GM12878 (cell line): ENCODE data around the gene SLC38A8. TPM values are rescaled to one million over a fixed set of nuclear protein-coding genes. Genes with fewer than 3 reads are reported as not detected.

Source experiments
- ATAC-seq: fragments of 200-7000 bp; cut with Tn5 transposase; 3 replicates; pipeline ENCODE4 v1.9.1; 2020; ENCODE audit warnings: mild to moderate bottlenecking, moderate library complexity
- BruUV-seq: library from RNA; stranded (reverse); fragments of 400-500 nt; replicated peaks from 2 replicates; lab custom pipeline; 2021; lab: Mats Ljungman, UMichigan
- CTCF ChIA-PET: fragments of 300-600 bp; sonication (Branson Sonifier 250); formaldehyde crosslinking; extraction: SDS; loops from one replicate; lab custom pipeline; 2021; ENCODE audit warnings: inconsistent platforms; lab: Yijun Ruan, JAX
- POLR2A ChIA-PET: fragments of 350-600 bp; formaldehyde crosslinking; extraction: SDS; loops from one replicate; lab custom pipeline; 2021; ENCODE audit warnings: inconsistent platforms; lab: Charles Lee
- RAD21 ChIA-PET: fragments of 300-600 bp; sonication (Branson Sonifier 250); formaldehyde crosslinking; loops from one replicate; lab custom pipeline; 2023; ENCODE audit warnings: antibody characterized with exemption; ENCODE audit not compliant: unreplicated experiment; lab: Charles Lee
- SMC1A ChIA-PET: fragments of 300-600 bp; sonication (Branson Sonifier 250); formaldehyde crosslinking; loops from one replicate; lab custom pipeline; 2023; ENCODE audit not compliant: unreplicated experiment, uncharacterized antibody; lab: Charles Lee
- DNase-seq: peaks from one replicate; pipeline ENCODE4 v3.0.0-alpha.2; 2011; ENCODE audit warnings: low read depth, low spot score
- FAIRE-seq: peaks from 3 replicates; lab custom pipeline; 2011; peaks lifted over from hg19 to GRCh38; lab: Jason Lieb, UNC
- H2AFZ ChIP-seq: 2 replicates; pipeline ENCODE4 v1.6.0; 2011; ENCODE audit warnings: low read depth, low read length, control low read depth; ENCODE audit not compliant: control insufficient read depth
- H3K27ac ChIP-seq: 2 replicates; pipeline ENCODE4 v1.5.1; 2011; ENCODE audit warnings: control low read depth; ENCODE audit not compliant: control insufficient read depth, insufficient read depth
- H3K27me3 ChIP-seq, 2 experiments: replicated peaks in 1 of 2; 2 replicates each; pipeline versions ENCODE4 v1.6.0 to v1.6.1; 2011; ENCODE audit warnings: low read length in 1 of 2; ENCODE audit not compliant: control insufficient read depth in 2 of 2, insufficient read depth in 2 of 2
- H3K36me3 ChIP-seq, 2 experiments: 2 replicates each; pipeline ENCODE4 v1.5.1; 2011; ENCODE audit warnings: low read length in 1 of 2; ENCODE audit not compliant: control insufficient read depth in 2 of 2, insufficient read depth in 2 of 2
- H3K4me1 ChIP-seq: 2 replicates; pipeline ENCODE4 v1.6.1; 2011; ENCODE audit warnings: mild to moderate bottlenecking, low read length, moderate library complexity, mixed read lengths; ENCODE audit not compliant: control insufficient read depth, insufficient read depth
- H3K4me2 ChIP-seq: 2 replicates; pipeline ENCODE4 v1.6.0; 2011; ENCODE audit warnings: control low read depth; ENCODE audit not compliant: control insufficient read depth, insufficient read depth
- H3K4me3 ChIP-seq: fragments of 200-600 bp; sonication (generic); 2 replicates; pipeline ENCODE4 v1.5.1; 2016
- H3K79me2 ChIP-seq: 2 replicates; pipeline ENCODE4 v1.6.0; 2011; ENCODE audit warnings: low read length; ENCODE audit not compliant: control insufficient read depth, insufficient read depth
- H3K9ac ChIP-seq: 2 replicates; pipeline ENCODE4 v1.8.0; 2011; ENCODE audit warnings: low read length, control low read depth, mixed read lengths; ENCODE audit not compliant: control insufficient read depth, insufficient read depth
- H3K9me3 ChIP-seq: replicated peaks from 3 replicates; pipeline ENCODE4 v1.5.1; 2011; ENCODE audit warnings: mild to moderate bottlenecking, low read length; ENCODE audit not compliant: control insufficient read depth, insufficient read depth
- H4K20me1 ChIP-seq: 2 replicates; pipeline ENCODE4 v1.6.0; 2011; ENCODE audit not compliant: control insufficient read depth, insufficient read depth
- CUX1 ChIP-seq: IDR thresholded peaks from 2 replicates; pipeline ENCODE4 v1.6.1; 2012; ENCODE audit warnings: improper control_type of control experiment, low read depth, low read length; ENCODE audit not compliant: insufficient replicate concordance
- ELK1 ChIP-seq: IDR thresholded peaks from 2 replicates; pipeline ENCODE4 v1.6.1; 2012; ENCODE audit warnings: low read depth, low read length, improper control_type of control experiment
- KDM1A ChIP-seq: fragments of 200-600 bp; sonication (generic); IDR thresholded peaks from 2 replicates; pipeline ENCODE4 v1.6.1; 2016; ENCODE audit warnings: borderline replicate concordance
- SP1 ChIP-seq: IDR thresholded peaks from one replicate; pipeline ENCODE4 v1.6.1; 2011; ENCODE audit warnings: low read depth, low read length
- SREBF1 ChIP-seq: IDR thresholded peaks from 2 replicates; pipeline ENCODE4 v1.6.1; 2012; ENCODE audit warnings: mild to moderate bottlenecking, low read length
- SREBF2 ChIP-seq: IDR thresholded peaks from 2 replicates; pipeline ENCODE4 v1.6.1; 2012; ENCODE audit warnings: mild to moderate bottlenecking, low read length
- TCF12 ChIP-seq: IDR thresholded peaks from 2 replicates; pipeline ENCODE4 v1.6.1; 2011; ENCODE audit warnings: low read depth, mild to moderate bottlenecking, low read length
- ZBTB33 ChIP-seq: fragments of 450-650 bp; IDR thresholded peaks from 2 replicates; pipeline ENCODE4 v1.6.1; 2017; ENCODE audit warnings: mild to moderate bottlenecking
- WGBS: methylation state at CpG from one replicate; pipeline ENCODE4 v1.1.6; 2016; ENCODE audit warnings: low lambda C conversion rate; ENCODE audit not compliant: insufficient replicate concordance, insufficient coverage; ENCODE audit errors: missing lambda C conversion rate; 5-methylcytosine and 5-hydroxymethylcytosine counted together
- in situ Hi-C: fragments of 300-500 bp; cut with MboI; formaldehyde crosslinking; loops from 9 replicates; pipeline ENCODE4 v1.14.3; 2018; ENCODE audit warnings: mixed read lengths
- intact Hi-C: fragments of 100-400 bp; cut with micrococcal nuclease; formaldehyde crosslinking; loops from one replicate; pipeline ENCODE4 v1.14.2; 2022; ENCODE audit not compliant: unreplicated experiment
- polyA plus RNA-seq, 11 experiments: library from polyadenylated mRNA; depleted of rRNA in 4 of 11; unstranded in 6 of 11; stranded (reverse) in 5 of 11; fragments of >200 nt; fragmentation: Nextera tagmentation in 4 of 11; fragmentation: Illumina TruSeq in 1 of 11; extraction: Ambion mirVana in 4 of 11; extraction: Trizol in 1 of 11; gene quantifications; 1 replicate in 1 of 11; 2 replicates in 10 of 11; pipeline versions ENCODE4 v1.2.1 to v1.2.3, GENCODE V29; 2011 to 2016; ENCODE audit warnings: inconsistent platforms in 2 of 11, missing spikeins in 2 of 11, low read depth in 1 of 11
- total RNA-seq, 4 experiments: library from RNA; depleted of rRNA in 3 of 4; stranded (reverse); fragments of >200 nt in 3 of 4; fragmentation: Illumina TruSeq in 1 of 4; extraction: Trizol in 1 of 4; gene quantifications; 2 replicates each; pipeline versions ENCODE4 v1.2.1 to v1.2.3, GENCODE V29; 2013 to 2021

The SLC38A8 gene
- total and polyA plus RNA-seq, 10 of the 15 experiments (the other 5 are each of a cell fraction or from before 2014, with no cell fraction given): not detected

GRCh38 chr16:84034516-84034915 is 8.1 kb downstream of the SLC38A8 start:
- SMC1A ChIA-PET: no interaction called here
- Histone ChIP-seq H2AFZ (no peak overlapping the region), H4K20me1 (no peaks in the 10 kb centered on the region), H3K79me2 (no peaks in the 10 kb centered on the region), H3K4me1 (no peaks in the 10 kb centered on the region), H3K9ac (no peak overlapping the region), H3K4me3 (no peak overlapping the region), H3K27ac (no peak overlapping the region), H3K4me2 (no peak overlapping the region), H3K27me3 (no peaks in the 10 kb centered on the region; a peak in 1 of 4 replicates), H3K9me3 (no peaks in the 10 kb centered on the region), H3K36me3 (no peaks in the 10 kb centered on the region)
- CTCF ChIA-PET: no interaction called here
- DNase-seq: no peak
- intact Hi-C loops: no loop called here
- BruUV-seq: no TSS peak
- FAIRE-seq: no peak
- RAD21 ChIA-PET: no interaction called here
- ATAC-seq: no peak
- TF ChIP-seq ELK1 (no peak), SP1 (no peak), SREBF2 (no peak), TCF12 (no peak), KDM1A (no peak)
- POLR2A ChIA-PET: no interaction called here
- WGBS: 46% methylated on average over 12 of the region's 12 CpGs
- in situ Hi-C loops: no loop called here

GRCh38 chr16:84033251-84034195 is 9.1 kb downstream of the SLC38A8 start:
- RAD21 ChIA-PET: no interaction called here
- intact Hi-C loops: no loop called here
- in situ Hi-C loops: no loop called here
- SMC1A ChIA-PET: no interaction called here
- CTCF ChIA-PET: no interaction called here
- no peak overlapping the region for H3K4me2 ChIP-seq
- POLR2A ChIA-PET: no interaction called here
- DNase-seq (no peak), FAIRE-seq (no peak), ATAC-seq (no peak)
- no peak overlapping the region for H3K27ac ChIP-seq
- H3K9ac ChIP-seq: no peak overlapping the region
- H3K27me3 ChIP-seq: no peaks in the 10 kb centered on the region; a peak in 1 of 4 replicates
- no peak overlapping the region for H2AFZ ChIP-seq
- no peaks in the 10 kb centered on the region for H3K36me3 ChIP-seq
- BruUV-seq: no TSS peak
- no peaks in the 10 kb centered on the region for H3K9me3 ChIP-seq
- no peaks in the 10 kb centered on the region for H3K4me1 ChIP-seq
- H3K79me2 ChIP-seq: no peaks in the 10 kb centered on the region
- WGBS: 32% methylated on average over 23 of the region's 25 CpGs
- no peak overlapping the region for H3K4me3 ChIP-seq
- no peaks in the 10 kb centered on the region for H4K20me1 ChIP-seq
- TF ChIP-seq CUX1: no peak
- TF ChIP-seq SREBF1: no peak
- no peak for TF ChIP-seq ZBTB33
